Measurements from ENCODE around the gene TRIM44.

TRIM44 gene

GRCh38 chr11:35621620-35622019, 41.0 kb upstream of the TRIM44 start:
- Histone ChIP-seq H3K36me3 (ENCODE audit: control insufficient read depth, low read length) (no peaks in the 10 kb centered on the region), H3K4me3 (ENCODE audit: low read length) (no peak overlapping the region), H3F3A (ENCODE audit: control insufficient read depth, insufficient read depth) (no peaks in the 10 kb centered on the region), H3K79me2 (ENCODE audit: control insufficient read depth, low read length) (no peaks in the 10 kb centered on the region), H3K9me3 (ENCODE audit: control insufficient read depth, insufficient read depth, low read length) (no peaks in the 10 kb centered on the region), H3K9me2 (replicated peaks; ENCODE audit: control insufficient read depth, low read length) (no peaks in the 10 kb centered on the region), H4K20me1 (ENCODE audit: control insufficient read depth, insufficient read depth, low read depth, low read length) (no peaks in the 10 kb centered on the region), H3K27ac (ENCODE audit: low read depth, low read length) (no peak overlapping the region), H3K27me3 (ENCODE audit: control insufficient read depth, low read length) (peaks cover 31% of the 10 kb centered on the region), H3K4me1 (ENCODE audit: control insufficient read depth, low read length) (no peaks in the 10 kb centered on the region), H3K4me2 (ENCODE audit: low read length) (no peak overlapping the region)
- TF ChIP-seq, protein P1, sequence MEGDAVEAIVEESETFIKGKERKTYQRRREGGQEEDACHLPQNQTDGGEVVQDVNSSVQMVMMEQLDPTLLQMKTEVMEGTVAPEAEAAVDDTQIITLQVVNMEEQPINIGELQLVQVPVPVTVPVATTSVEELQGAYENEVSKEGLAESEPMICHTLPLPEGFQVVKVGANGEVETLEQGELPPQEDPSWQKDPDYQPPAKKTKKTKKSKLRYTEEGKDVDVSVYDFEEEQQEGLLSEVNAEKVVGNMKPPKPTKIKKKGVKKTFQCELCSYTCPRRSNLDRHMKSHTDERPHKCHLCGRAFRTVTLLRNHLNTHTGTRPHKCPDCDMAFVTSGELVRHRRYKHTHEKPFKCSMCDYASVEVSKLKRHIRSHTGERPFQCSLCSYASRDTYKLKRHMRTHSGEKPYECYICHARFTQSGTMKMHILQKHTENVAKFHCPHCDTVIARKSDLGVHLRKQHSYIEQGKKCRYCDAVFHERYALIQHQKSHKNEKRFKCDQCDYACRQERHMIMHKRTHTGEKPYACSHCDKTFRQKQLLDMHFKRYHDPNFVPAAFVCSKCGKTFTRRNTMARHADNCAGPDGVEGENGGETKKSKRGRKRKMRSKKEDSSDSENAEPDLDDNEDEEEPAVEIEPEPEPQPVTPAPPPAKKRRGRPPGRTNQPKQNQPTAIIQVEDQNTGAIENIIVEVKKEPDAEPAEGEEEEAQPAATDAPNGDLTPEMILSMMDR (IDR thresholded peaks at IDR 0.05; ENCODE audit: low read depth, low read length, poor library complexity, severe bottlenecking) = no peak
- no peak for TF ChIP-seq EZH2phosphoT487 (IDR thresholded peaks at IDR 0.05; ENCODE audit: borderline replicate concordance, low read length)

DNA sequence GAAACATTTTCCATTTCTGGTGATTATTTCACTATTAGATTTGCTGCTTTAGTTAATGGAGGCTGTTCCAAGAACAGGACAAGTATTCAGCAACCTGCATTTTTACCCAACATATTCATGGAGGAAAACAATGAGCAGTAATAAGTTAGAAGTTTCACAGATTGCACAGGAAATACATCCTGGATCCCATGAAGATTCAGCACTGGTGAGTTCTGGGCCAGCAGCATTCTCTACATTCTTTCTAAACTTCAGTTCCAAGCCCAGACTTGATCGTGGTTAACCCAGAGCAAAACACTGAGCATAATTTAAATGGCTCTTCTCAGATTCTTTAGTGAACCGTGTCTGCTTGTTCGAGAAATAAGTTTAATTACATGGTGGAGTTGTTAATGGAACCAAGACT, 40.5 kb upstream of the TRIM44 start:
- H3K79me2 ChIP-seq (ENCODE audit: control insufficient read depth, low read length) = no peaks in the 10 kb centered on the region
- H3K4me1 ChIP-seq (ENCODE audit: control insufficient read depth, low read length) = no peaks in the 10 kb centered on the region
- no peak overlapping the region for H3K4me2 ChIP-seq (ENCODE audit: low read length)
- H4K20me1 ChIP-seq (ENCODE audit: control insufficient read depth, insufficient read depth, low read depth, low read length) = no peaks in the 10 kb centered on the region
- TF ChIP-seq, protein P1 (IDR thresholded peaks at IDR 0.05; ENCODE audit: low read depth, low read length, poor library complexity, severe bottlenecking) = no peak
- TF ChIP-seq EZH2phosphoT487 (IDR thresholded peaks at IDR 0.05; ENCODE audit: borderline replicate concordance, low read length) = no peak
- no peaks in the 10 kb centered on the region for H3K36me3 ChIP-seq (ENCODE audit: control insufficient read depth, low read length)
- H3K9me3 ChIP-seq (ENCODE audit: control insufficient read depth, insufficient read depth, low read length) = no peaks in the 10 kb centered on the region
- no peak overlapping the region for H3K4me3 ChIP-seq (ENCODE audit: low read length)
- H3F3A ChIP-seq (ENCODE audit: control insufficient read depth, insufficient read depth) = no peaks in the 10 kb centered on the region
- peaks cover 30% of the 10 kb centered on the region for H3K27me3 ChIP-seq (ENCODE audit: control insufficient read depth, low read length)
- no peaks in the 10 kb centered on the region for H3K9me2 ChIP-seq (replicated peaks; ENCODE audit: control insufficient read depth, low read length)
- no peak overlapping the region for H3K27ac ChIP-seq (ENCODE audit: low read depth, low read length)

DNA sequence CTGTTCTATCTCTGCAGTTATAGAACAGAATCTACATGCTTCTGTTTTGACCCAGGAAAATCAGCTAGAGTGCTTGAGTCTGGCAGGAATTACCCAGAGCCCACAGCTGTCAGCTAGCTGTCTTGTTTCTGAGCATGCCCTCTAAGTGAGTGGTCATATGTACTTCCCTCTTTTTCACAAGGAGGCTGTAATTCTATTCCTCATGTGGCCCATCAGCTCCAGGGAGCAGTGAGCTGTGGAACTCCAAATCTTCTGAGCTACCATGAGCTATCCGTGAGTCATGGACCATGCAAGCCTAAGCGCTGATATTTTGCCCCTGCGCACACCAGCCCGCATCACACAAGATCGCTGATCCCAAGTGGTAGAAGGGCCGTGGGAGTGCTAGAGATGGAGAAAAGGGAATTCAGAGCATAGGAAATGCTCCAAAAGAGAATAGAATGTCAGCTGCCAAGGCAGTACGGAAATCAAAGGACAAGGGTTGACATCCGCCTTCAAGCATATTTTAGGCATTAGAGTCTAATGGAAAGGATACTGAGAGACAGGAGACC, 38.9 kb upstream of the TRIM44 start:
- Histone ChIP-seq H4K20me1 (ENCODE audit: control insufficient read depth, insufficient read depth, low read depth, low read length) (no peaks in the 10 kb centered on the region), H3K4me1 (ENCODE audit: control insufficient read depth, low read length) (no peaks in the 10 kb centered on the region), H3K9me3 (ENCODE audit: control insufficient read depth, insufficient read depth, low read length) (no peaks in the 10 kb centered on the region), H3K79me2 (ENCODE audit: control insufficient read depth, low read length) (no peaks in the 10 kb centered on the region), H3K27ac (ENCODE audit: low read depth, low read length) (no peak overlapping the region), H3K4me2 (ENCODE audit: low read length) (no peak overlapping the region), H3F3A (ENCODE audit: control insufficient read depth, insufficient read depth) (no peaks in the 10 kb centered on the region), H3K36me3 (ENCODE audit: control insufficient read depth, low read length) (no peaks in the 10 kb centered on the region), H3K27me3 (ENCODE audit: control insufficient read depth, low read length) (peaks cover 22% of the 10 kb centered on the region), H3K9me2 (replicated peaks; ENCODE audit: control insufficient read depth, low read length) (no peaks in the 10 kb centered on the region), H3K4me3 (ENCODE audit: low read length) (no peak overlapping the region)
- TF ChIP-seq, protein P1 (IDR thresholded peaks at IDR 0.05; ENCODE audit: low read depth, low read length, poor library complexity, severe bottlenecking) = no peak
- no peak for TF ChIP-seq EZH2phosphoT487 (IDR thresholded peaks at IDR 0.05; ENCODE audit: borderline replicate concordance, low read length)
